Stomach (tissue), 9 donors: ENCODE results near the gene SCFD2. TPM values are rescaled to one million over a fixed set of nuclear protein-coding genes. Genes with fewer than 3 reads are reported as not detected.

Experiments
- DNase-seq, 2 donors: peaks; one replicate each; pipeline versions ENCODE4 v3.0.0 to v3.0.0-alpha.2; 2013 to 2019
- H3K27ac ChIP-seq, 5 donors: fragments of 200-600 bp in 4 of 5; sonication (generic) in 4 of 5; one replicate each; pipeline ENCODE4 v1.5.1; 2013 to 2019; ENCODE audit warnings: mild to moderate bottlenecking in 1 of 5, moderate library complexity in 1 of 5
- H3K27me3 ChIP-seq, 3 donors: fragments of 200-600 bp; sonication (generic); one replicate each; pipeline ENCODE4 v1.5.1; 2017 to 2019; ENCODE audit warnings: mixed run types in 1 of 3
- H3K36me3 ChIP-seq, 4 donors: fragments of 200-600 bp; sonication (generic); 1 replicate in 3 of 4; 2 replicates in 1 of 4; pipeline ENCODE4 v1.5.1; 2016 to 2019
- H3K4me1 ChIP-seq, 4 donors: fragments of 200-600 bp; sonication (generic); one replicate each; pipeline ENCODE4 v1.5.1; 2016 to 2019
- H3K4me3 ChIP-seq, 4 donors: fragments of 200-600 bp; sonication (generic) in 3 of 4; one replicate each; pipeline ENCODE4 v1.5.1; 2016 to 2019; ENCODE audit warnings: mild to moderate bottlenecking in 1 of 4
- H3K9me3 ChIP-seq, 4 donors: fragments of 200-600 bp; sonication (generic); one replicate each; pipeline ENCODE4 v1.5.1; 2016 to 2019
- CTCF ChIP-seq, 7 experiments: fragments of 450-650 bp in 4 of 7; fragments of 200-600 bp in 3 of 7; sonication (generic) in 3 of 7; IDR thresholded peaks; one replicate each; pipeline ENCODE4 v1.5.1; 2016 to 2019; ENCODE audit warnings: antibody characterized with exemption in 7 of 7, control low read depth in 2 of 7, mild to moderate bottlenecking in 1 of 7
- EP300 ChIP-seq: sonication (generic); formaldehyde crosslinking; IDR thresholded peaks from one replicate; pipeline ENCODE4 v1.6.1; 2017; ENCODE audit warnings: antibody characterized with exemption
- POLR2A ChIP-seq, 4 donors: fragments of 450-650 bp; IDR thresholded peaks; one replicate each; pipeline ENCODE4 v1.6.1; 2016; ENCODE audit warnings: antibody characterized with exemption in 4 of 4, control low read depth in 2 of 4, mild to moderate bottlenecking in 1 of 4, moderate library complexity in 1 of 4
- POLR2AphosphoS5 ChIP-seq, 3 donors: sonication (generic); formaldehyde crosslinking; IDR thresholded peaks; one replicate each; pipeline ENCODE4 v1.6.1; 2016; ENCODE audit warnings: antibody characterized with exemption in 3 of 3
- WGBS, 5 donors: extraction: QIAGEN DNeasy Blood & Tissue Kit in 3 of 5; methylation state at CpG; one replicate each; pipeline versions ENCODE4 v1.1.5 to v1.1.7; 2013 to 2018; 5-methylcytosine and 5-hydroxymethylcytosine counted together
- intact Hi-C: fragments of 100-400 bp; cut with DNase I; formaldehyde crosslinking; loops from one replicate; pipeline ENCODE4 v1.15.1; 2023; ENCODE audit warnings: low total_unique reads
- polyA plus RNA-seq, 3 donors: library from polyadenylated mRNA; stranded (reverse); fragments of 200-250 nt; gene quantifications; one replicate each; pipeline ENCODE4 v1.2.3, GENCODE V29; 2013
- total RNA-seq, 5 donors: library from RNA; depleted of rRNA; stranded (reverse); fragments of >200 nt; gene quantifications; one replicate each; pipeline versions ENCODE4 v1.1.0 to v1.2.3, GENCODE V29; 2014 to 2016
- donor health status: healthy with polysubstance abuse.
- donor health status: Bipolar disorder and iron deficiency.
- donor health status: healthy.

Gene SCFD2
- total and polyA plus RNA-seq, 8 donors: 2.9 to 40.2 (median 11.1) TPM

GRCh38 chr4:52945326-52945898, 420.4 kb downstream of the SCFD2 start:
- H3K27ac ChIP-seq: no peak overlapping the region
- TF ChIP-seq EP300 (no peak), POLR2AphosphoS5 (IDR thresholded peaks at IDR 0.05) (no peak), CTCF (IDR thresholded peaks at IDR 0.05) (no peak), POLR2A (IDR thresholded peaks at IDR 0.05) (no peak)
- H3K4me3 ChIP-seq: no peak overlapping the region
- H3K9me3 ChIP-seq: no peaks in the 10 kb centered on the region
- H3K4me1 ChIP-seq: no peaks in the 10 kb centered on the region
- intact Hi-C loops: no loop called here
- 80 to 92% (median 87%) methylated on average over 2 of the region's 2 CpGs for WGBS, 5 donors
- no peak for DNase-seq
- no peaks in the 10 kb centered on the region for H3K36me3 ChIP-seq
- H3K27me3 ChIP-seq: no peaks in the 10 kb centered on the region

DNA sequence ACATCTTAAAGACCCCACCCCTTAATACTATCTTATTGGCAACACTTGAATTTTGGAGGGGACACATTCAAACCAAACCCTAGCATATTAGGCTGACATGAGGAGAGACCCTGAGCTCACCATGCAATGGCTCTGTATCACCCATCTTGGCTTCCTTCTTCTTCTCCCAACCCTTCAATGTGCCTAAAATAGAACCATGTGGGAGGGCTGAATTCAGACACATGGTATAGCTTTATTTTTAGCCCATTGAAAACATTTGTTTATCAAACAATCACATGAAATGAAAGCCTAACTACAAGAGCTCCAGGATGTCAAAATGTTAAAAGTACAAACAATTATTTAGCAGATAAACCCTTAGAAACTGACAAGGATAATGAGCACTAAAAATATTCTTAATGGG, 422.2 kb downstream of the SCFD2 start:
- Histone ChIP-seq H3K4me3 (no peak overlapping the region), H3K27me3 (no peaks in the 10 kb centered on the region), H3K36me3 (no peaks in the 10 kb centered on the region), H3K9me3 (no peaks in the 10 kb centered on the region), H3K27ac (no peak overlapping the region), H3K4me1 (no peaks in the 10 kb centered on the region)
- TF ChIP-seq EP300: no peak
- TF ChIP-seq POLR2A (IDR thresholded peaks at IDR 0.05): no peak
- TF ChIP-seq CTCF (IDR thresholded peaks at IDR 0.05): no peak
- no peak for TF ChIP-seq POLR2AphosphoS5 (IDR thresholded peaks at IDR 0.05)
- intact Hi-C loops: no loop called here
- DNase-seq: no peak

- Histone ChIP-seq H3K27ac (no peak overlapping the region), H3K9me3 (no peaks in the 10 kb centered on the region), H3K36me3 (no peaks in the 10 kb centered on the region), H3K4me1 (no peaks in the 10 kb centered on the region), H3K4me3 (no peak overlapping the region), H3K27me3 (no peaks in the 10 kb centered on the region)
- no peak for DNase-seq
- intact Hi-C loops: no loop called here
- 93 to 100% (median 96%) methylated on average over 1 of the region's 1 CpG for WGBS, 5 donors
- TF ChIP-seq POLR2AphosphoS5 (IDR thresholded peaks at IDR 0.05) (no peak), POLR2A (IDR thresholded peaks at IDR 0.05) (no peak), CTCF (IDR thresholded peaks at IDR 0.05) (no peak), EP300 (no peak)
Measured at GRCh38 chr4:52942936-52943335, 422.9 kb downstream of the SCFD2 start.

GRCh38 chr4:52941450-52941849, 424.4 kb downstream of the SCFD2 start:
- TF ChIP-seq CTCF (IDR thresholded peaks at IDR 0.05) (no peak), EP300 (no peak), POLR2AphosphoS5 (IDR thresholded peaks at IDR 0.05) (no peak), POLR2A (IDR thresholded peaks at IDR 0.05) (no peak)
- intact Hi-C loops: no loop called here
- 92 to 98% (median 94%) methylated on average over 3 of the region's 3 CpGs for WGBS, 5 donors
- DNase-seq: no peak
- H3K4me3 ChIP-seq: no peak overlapping the region
- no peaks in the 10 kb centered on the region for H3K4me1 ChIP-seq
- H3K9me3 ChIP-seq: no peaks in the 10 kb centered on the region
- H3K36me3 ChIP-seq: no peaks in the 10 kb centered on the region
- H3K27me3 ChIP-seq: no peaks in the 10 kb centered on the region
- no peak overlapping the region for H3K27ac ChIP-seq
